NB4 (cell line): ENCODE measurements around the gene ANKHD1.

Experiments used
- POLR2A ChIP-seq: IDR thresholded peaks from 2 replicates; pipeline ENCODE4 v1.6.1; 2011; ENCODE audit warnings: mild to moderate bottlenecking; ENCODE audit not compliant: insufficient read length; ENCODE audit errors: extremely low read depth
- TF ChIP-seq, protein P1 (sequence below): IDR thresholded peaks from one replicate; pipeline ENCODE4 v1.5.1; 2012; ENCODE audit warnings: low read depth, low read length
- TF ChIP-seq, protein P2 (sequence below): IDR thresholded peaks from 2 replicates; pipeline ENCODE4 v1.6.1; 2011; ENCODE audit warnings: low read depth, low read length

DNA sequence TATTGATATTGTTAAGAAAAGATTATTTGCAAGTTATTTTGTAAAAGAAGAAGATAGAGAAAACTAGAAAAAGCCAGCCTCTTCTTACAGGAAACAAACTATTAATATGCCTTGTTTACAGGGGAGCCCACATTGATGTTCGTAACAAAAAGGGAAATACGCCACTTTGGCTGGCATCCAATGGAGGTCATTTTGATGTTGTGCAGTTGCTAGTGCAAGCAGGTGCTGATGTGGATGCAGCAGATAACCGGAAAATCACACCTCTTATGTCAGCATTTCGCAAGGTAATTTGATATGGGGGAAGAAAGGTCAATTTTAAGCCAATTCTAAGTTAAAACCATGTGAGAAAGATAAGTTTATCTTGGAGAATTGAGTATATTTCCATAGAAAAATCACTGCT lies 108.3 kb downstream of the ANKHD1 start:
- TF ChIP-seq, protein P1, sequence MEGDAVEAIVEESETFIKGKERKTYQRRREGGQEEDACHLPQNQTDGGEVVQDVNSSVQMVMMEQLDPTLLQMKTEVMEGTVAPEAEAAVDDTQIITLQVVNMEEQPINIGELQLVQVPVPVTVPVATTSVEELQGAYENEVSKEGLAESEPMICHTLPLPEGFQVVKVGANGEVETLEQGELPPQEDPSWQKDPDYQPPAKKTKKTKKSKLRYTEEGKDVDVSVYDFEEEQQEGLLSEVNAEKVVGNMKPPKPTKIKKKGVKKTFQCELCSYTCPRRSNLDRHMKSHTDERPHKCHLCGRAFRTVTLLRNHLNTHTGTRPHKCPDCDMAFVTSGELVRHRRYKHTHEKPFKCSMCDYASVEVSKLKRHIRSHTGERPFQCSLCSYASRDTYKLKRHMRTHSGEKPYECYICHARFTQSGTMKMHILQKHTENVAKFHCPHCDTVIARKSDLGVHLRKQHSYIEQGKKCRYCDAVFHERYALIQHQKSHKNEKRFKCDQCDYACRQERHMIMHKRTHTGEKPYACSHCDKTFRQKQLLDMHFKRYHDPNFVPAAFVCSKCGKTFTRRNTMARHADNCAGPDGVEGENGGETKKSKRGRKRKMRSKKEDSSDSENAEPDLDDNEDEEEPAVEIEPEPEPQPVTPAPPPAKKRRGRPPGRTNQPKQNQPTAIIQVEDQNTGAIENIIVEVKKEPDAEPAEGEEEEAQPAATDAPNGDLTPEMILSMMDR, result no peak
- no peak for TF ChIP-seq POLR2A
- TF ChIP-seq, protein P2, sequence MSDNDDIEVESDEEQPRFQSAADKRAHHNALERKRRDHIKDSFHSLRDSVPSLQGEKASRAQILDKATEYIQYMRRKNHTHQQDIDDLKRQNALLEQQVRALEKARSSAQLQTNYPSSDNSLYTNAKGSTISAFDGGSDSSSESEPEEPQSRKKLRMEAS, result no peak
